DOHH2 (cell line): ENCODE results near the gene TBPL1.

Experiments
- EZH2phosphoT487 ChIP-seq: fragments of 200-600 bp; sonication (generic); IDR thresholded peaks from 2 replicates; pipeline ENCODE4 v1.6.1; 2017; ENCODE audit warnings: borderline replicate concordance, mild to moderate bottlenecking, antibody characterized with exemption, low read length, moderate library complexity, mixed read lengths
- TF ChIP-seq, protein P1 (sequence below): fragments of 200-600 bp; sonication (generic); IDR thresholded peaks from one replicate; pipeline ENCODE4 v1.5.1; 2014; ENCODE audit warnings: antibody characterized with exemption, mild to moderate bottlenecking, low read depth, low read length; ENCODE audit not compliant: poor library complexity, severe bottlenecking

DNA sequence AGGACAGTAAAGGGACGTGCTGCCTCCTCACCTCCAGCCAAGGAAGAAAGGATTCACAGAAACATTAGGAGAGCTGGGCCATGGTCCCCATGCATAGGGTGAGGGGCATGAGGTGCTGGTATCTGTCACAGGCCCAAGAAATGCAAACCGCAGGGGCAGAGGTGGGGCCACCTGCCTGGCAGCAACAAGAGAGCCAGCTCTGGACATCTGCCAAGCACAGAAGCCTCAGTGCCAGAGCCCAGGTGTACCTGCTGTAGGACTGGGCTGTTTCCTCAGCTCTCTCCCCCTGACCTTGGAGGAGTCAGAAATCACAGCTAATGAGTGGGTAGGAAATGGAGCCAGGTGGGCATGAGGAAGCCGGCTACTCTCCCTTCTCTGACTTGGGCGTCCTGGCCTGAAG, 54.1 kb downstream of the TBPL1 start:
- TF ChIP-seq, protein P1, sequence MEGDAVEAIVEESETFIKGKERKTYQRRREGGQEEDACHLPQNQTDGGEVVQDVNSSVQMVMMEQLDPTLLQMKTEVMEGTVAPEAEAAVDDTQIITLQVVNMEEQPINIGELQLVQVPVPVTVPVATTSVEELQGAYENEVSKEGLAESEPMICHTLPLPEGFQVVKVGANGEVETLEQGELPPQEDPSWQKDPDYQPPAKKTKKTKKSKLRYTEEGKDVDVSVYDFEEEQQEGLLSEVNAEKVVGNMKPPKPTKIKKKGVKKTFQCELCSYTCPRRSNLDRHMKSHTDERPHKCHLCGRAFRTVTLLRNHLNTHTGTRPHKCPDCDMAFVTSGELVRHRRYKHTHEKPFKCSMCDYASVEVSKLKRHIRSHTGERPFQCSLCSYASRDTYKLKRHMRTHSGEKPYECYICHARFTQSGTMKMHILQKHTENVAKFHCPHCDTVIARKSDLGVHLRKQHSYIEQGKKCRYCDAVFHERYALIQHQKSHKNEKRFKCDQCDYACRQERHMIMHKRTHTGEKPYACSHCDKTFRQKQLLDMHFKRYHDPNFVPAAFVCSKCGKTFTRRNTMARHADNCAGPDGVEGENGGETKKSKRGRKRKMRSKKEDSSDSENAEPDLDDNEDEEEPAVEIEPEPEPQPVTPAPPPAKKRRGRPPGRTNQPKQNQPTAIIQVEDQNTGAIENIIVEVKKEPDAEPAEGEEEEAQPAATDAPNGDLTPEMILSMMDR: no peak
- TF ChIP-seq EZH2phosphoT487: no peak
